Sigmoid colon (tissue), 7 donors: ENCODE data around the gene FCGBP. TPM values are rescaled to one million over a fixed set of nuclear protein-coding genes. Genes with fewer than 3 reads are reported as not detected.
A peak's percentile ranks its signal among the peaks of the same experiment; 100 is the strongest.
"Not testable (repeated sequence)": the region's sequence is repeated elsewhere in the genome, so short reads cannot be mapped to it uniquely, and the experiment has no call there.

Source experiments
- DNase-seq: peaks from one replicate; pipeline ENCODE4 v3.0.0-alpha.2; 2019
- H3K27ac ChIP-seq, 4 donors: fragments of 200-600 bp; sonication (generic); one replicate each; pipeline ENCODE4 v1.5.1; 2016 to 2019; ENCODE audit warnings: mild to moderate bottlenecking in 1 of 4
- H3K27me3 ChIP-seq, 3 donors: fragments of 200-600 bp; sonication (generic); one replicate each; pipeline ENCODE4 v1.5.1; 2019; ENCODE audit warnings: mild to moderate bottlenecking in 1 of 3
- H3K36me3 ChIP-seq, 4 donors: fragments of 200-600 bp; sonication (generic); one replicate each; pipeline ENCODE4 v1.5.1; 2016 to 2019
- H3K4me1 ChIP-seq, 4 donors: fragments of 200-600 bp; sonication (generic); one replicate each; pipeline ENCODE4 v1.5.1; 2017 to 2019
- H3K4me3 ChIP-seq, 4 donors: fragments of 200-600 bp; sonication (generic); one replicate each; pipeline ENCODE4 v1.5.1; 2017 to 2019; ENCODE audit warnings: mild to moderate bottlenecking in 2 of 4, moderate library complexity in 1 of 4
- H3K9me3 ChIP-seq, 4 donors: fragments of 200-600 bp in 3 of 4; sonication (generic) in 3 of 4; one replicate each; pipeline versions ENCODE4 v1.5.1 to v1.6.1; 2013 to 2019
- CTCF ChIP-seq, 4 experiments: fragments of 450-650 bp in 3 of 4; fragments of 200-600 bp in 1 of 4; IDR thresholded peaks; one replicate each; pipeline ENCODE4 v1.5.1; 2016 to 2019; ENCODE audit warnings: antibody characterized with exemption in 4 of 4, mild to moderate bottlenecking in 3 of 4, moderate library complexity in 2 of 4
- EP300 ChIP-seq, 4 donors: sonication (generic); formaldehyde crosslinking; IDR thresholded peaks; one replicate each; pipeline ENCODE4 v1.6.1; 2017; ENCODE audit warnings: antibody characterized with exemption in 4 of 4
- POLR2A ChIP-seq, 2 donors: fragments of 450-650 bp; IDR thresholded peaks; one replicate each; pipeline ENCODE4 v1.6.1; 2016; ENCODE audit warnings: antibody characterized with exemption in 2 of 2, mild to moderate bottlenecking in 2 of 2, moderate library complexity in 2 of 2
- POLR2AphosphoS5 ChIP-seq, 4 donors: sonication (generic); formaldehyde crosslinking; IDR thresholded peaks; one replicate each; pipeline ENCODE4 v1.6.1; 2017; ENCODE audit warnings: antibody characterized with exemption in 4 of 4
- WGBS, 2 donors: extraction: QIAGEN DNeasy Blood & Tissue Kit; methylation state at CpG; one replicate each; pipeline ENCODE4 v1.1.7; 2013; 5-methylcytosine and 5-hydroxymethylcytosine counted together
- intact Hi-C: fragments of 100-400 bp; cut with DNase I; formaldehyde crosslinking; loops from one replicate; pipeline ENCODE4 v1.15.1; 2023
- polyA plus RNA-seq, 3 donors: library from polyadenylated mRNA; stranded (reverse); fragments of 200-250 nt; gene quantifications; one replicate each; pipeline ENCODE4 v1.2.3, GENCODE V29; 2013
- total RNA-seq, 4 donors: library from RNA; depleted of rRNA; stranded (reverse); fragments of >200 nt; gene quantifications; one replicate each; pipeline ENCODE4 v1.1.0, GENCODE V29; 2016
- donor health status: healthy with polysubstance abuse.
- donor health status: Bipolar disorder and iron deficiency.
- donor health status: healthy.

Gene FCGBP
- total and polyA plus RNA-seq, 7 donors, result 7.5 to 713 (median 83.5) TPM

GRCh38 chr19:39897511-39898245 is 36.8 kb downstream of the FCGBP start:
- H3K4me1 ChIP-seq, H3K27ac ChIP-seq, H3K9me3 ChIP-seq, H3K27me3 ChIP-seq, H3K36me3 ChIP-seq, H3K4me3 ChIP-seq, intact Hi-C loops: not testable (repeated sequence)
- 3 to 8% methylated on average over 13 of the region's 13 CpGs for WGBS, 2 donors
- peak in 1 of 4 experiments; percentile 22 for TF ChIP-seq CTCF (IDR thresholded peaks at IDR 0.05)
- DNase-seq, result peak; percentile 19

- H3K27ac ChIP-seq, H3K4me1 ChIP-seq, intact Hi-C loops, H3K9me3 ChIP-seq, DNase-seq, H3K36me3 ChIP-seq, H3K4me3 ChIP-seq: not testable (repeated sequence)
- WGBS, 2 donors, result 93 to 94% methylated on average over 11 of the region's 11 CpGs
- peaks cover 0 to 21% (median 16%) of the 10 kb centered on the region in 3 donors for H3K27me3 ChIP-seq
Observed at GRCh38 chr19:39895096-39895495, 39.3 kb downstream of the FCGBP start.

GRCh38 chr19:39894236-39894606 is 40.2 kb downstream of the FCGBP start:
- H3K4me3 ChIP-seq, intact Hi-C loops, DNase-seq, H3K4me1 ChIP-seq, H3K9me3 ChIP-seq, H3K36me3 ChIP-seq, H3K27ac ChIP-seq: not testable (repeated sequence)
- 88 to 96% methylated on average over 11 to 14 of the region's 16 CpGs for WGBS, 2 donors
- peaks cover 0 to 21% (median 16%) of the 10 kb centered on the region in 3 donors for H3K27me3 ChIP-seq

GRCh38 chr19:39893366-39894235 is 40.8 kb downstream of the FCGBP start:
- H3K27ac ChIP-seq, H3K36me3 ChIP-seq, H3K4me1 ChIP-seq, H3K9me3 ChIP-seq, DNase-seq, H3K4me3 ChIP-seq, intact Hi-C loops: not testable (repeated sequence)
- WGBS, 2 donors, result 76 to 90% methylated on average over 25 to 27 of the region's 29 CpGs
- H3K27me3 ChIP-seq, result peaks cover 0 to 21% (median 16%) of the 10 kb centered on the region in 3 donors

GRCh38 chr19:39892506-39892902 is 41.9 kb downstream of the FCGBP start:
- H3K9me3 ChIP-seq, H3K27ac ChIP-seq, H3K4me1 ChIP-seq, H3K4me3 ChIP-seq, intact Hi-C loops, DNase-seq, H3K36me3 ChIP-seq: not testable (repeated sequence)
- WGBS, 2 donors, result 75 to 85% methylated on average over 5 of the region's 5 CpGs
- H3K27me3 ChIP-seq, result peaks cover 0 to 21% (median 16%) of the 10 kb centered on the region in 3 donors

DNA sequence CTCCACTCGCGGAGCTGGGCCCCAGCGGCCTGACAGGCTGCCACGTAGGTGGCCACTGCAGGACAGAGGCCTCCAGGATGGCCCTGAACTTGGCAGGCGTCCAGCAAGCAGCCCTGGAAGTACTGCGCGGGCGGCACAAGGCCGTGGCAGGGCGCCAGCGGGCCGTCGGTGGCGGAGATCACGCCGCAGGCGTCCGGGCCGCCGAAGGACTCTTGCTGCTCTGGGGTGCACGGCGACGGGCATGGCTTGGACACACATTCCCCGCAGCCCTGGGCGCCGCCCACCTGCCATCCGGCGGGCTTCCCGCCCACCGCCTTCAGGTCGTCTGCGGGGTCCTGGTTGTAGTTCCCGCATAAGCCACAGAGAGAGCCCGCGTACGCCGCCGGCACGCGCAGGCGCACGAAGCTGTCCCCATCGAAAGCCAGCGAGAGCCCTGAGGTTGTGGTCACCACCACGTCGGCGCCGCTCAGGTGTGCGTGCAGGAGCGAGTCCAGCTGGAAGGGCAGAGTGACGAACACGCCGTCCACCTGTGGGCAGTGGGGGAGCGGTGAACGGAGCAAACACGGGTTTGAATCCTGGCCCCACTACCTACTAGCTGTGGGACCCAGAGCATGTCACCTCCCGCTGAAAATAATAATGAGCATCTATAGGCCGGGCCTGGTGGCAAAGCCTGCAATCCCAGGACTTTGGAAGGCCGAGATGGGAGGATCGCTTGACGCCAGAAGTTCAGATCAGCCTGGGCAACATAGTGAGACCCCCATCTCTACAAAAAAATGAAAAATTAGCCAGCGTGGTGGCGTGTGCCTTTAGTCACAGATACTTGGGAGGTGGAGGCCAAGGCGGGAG is 42.6 kb downstream of the FCGBP start:
- H3K4me1 ChIP-seq, intact Hi-C loops, H3K9me3 ChIP-seq, DNase-seq, H3K27ac ChIP-seq, H3K36me3 ChIP-seq, H3K4me3 ChIP-seq: not testable (repeated sequence)
- H3K27me3 ChIP-seq, result peaks cover 0 to 21% (median 16%) of the 10 kb centered on the region in 3 donors
- WGBS, 2 donors, result 67 to 79% methylated on average over 64 of the region's 64 CpGs

DNA sequence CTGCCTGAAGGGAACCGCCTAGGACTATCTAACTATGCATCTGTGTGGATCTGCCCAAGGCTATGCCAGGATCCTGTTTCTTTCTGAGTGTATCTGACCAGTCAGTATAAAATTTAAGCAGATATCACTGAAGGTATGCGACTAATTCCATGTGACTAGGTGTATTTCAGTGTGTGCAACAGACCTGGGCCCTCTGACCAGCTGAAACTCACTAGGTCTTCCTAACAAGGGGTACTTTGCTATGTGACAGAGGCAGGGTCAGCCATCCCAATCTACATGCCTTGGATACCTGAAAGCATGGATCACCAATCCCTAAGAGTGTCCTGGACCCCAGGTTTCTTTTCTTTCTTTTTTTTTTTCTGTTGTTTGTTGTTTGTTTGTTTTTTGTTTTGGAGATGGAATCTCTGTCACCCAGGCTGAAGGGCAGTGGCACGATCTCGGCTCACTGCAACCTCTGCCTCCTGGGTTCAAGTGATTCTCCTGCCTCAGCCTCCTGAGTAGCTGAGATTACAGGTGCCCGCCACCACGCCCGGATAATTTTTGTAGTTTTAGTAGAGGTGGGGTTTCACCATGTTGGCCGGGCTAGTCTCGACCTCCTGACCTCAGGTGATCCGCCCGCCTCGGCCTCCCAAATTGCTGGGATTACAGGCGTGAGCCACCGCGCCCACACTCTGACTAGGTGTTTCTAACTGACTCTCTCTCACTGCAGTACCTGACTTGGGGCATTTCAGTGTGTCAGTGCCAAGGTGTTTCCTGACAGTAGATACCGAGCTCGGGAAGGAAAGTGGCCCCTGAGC is 43.5 kb downstream of the FCGBP start:
- TF ChIP-seq POLR2A (IDR thresholded peaks at IDR 0.05) (no peak), CTCF (IDR thresholded peaks at IDR 0.05) (no peak), POLR2AphosphoS5 (IDR thresholded peaks at IDR 0.05) (no peak), EP300 (IDR thresholded peaks at IDR 0.05) (no peak)
- Histone ChIP-seq H3K4me3 (no peak overlapping the region), H3K9me3 (no peaks in the 10 kb centered on the region), H3K4me1 (no peaks in the 10 kb centered on the region), H3K27ac (no peak overlapping the region), H3K27me3 (peaks cover 0 to 21% (median 16%) of the 10 kb centered on the region in 3 donors), H3K36me3 (no peaks in the 10 kb centered on the region)
- intact Hi-C loops, result no loop called here
- no peak for DNase-seq
- WGBS, 2 donors, result 63 to 81% methylated on average over 17 of the region's 17 CpGs

DNA sequence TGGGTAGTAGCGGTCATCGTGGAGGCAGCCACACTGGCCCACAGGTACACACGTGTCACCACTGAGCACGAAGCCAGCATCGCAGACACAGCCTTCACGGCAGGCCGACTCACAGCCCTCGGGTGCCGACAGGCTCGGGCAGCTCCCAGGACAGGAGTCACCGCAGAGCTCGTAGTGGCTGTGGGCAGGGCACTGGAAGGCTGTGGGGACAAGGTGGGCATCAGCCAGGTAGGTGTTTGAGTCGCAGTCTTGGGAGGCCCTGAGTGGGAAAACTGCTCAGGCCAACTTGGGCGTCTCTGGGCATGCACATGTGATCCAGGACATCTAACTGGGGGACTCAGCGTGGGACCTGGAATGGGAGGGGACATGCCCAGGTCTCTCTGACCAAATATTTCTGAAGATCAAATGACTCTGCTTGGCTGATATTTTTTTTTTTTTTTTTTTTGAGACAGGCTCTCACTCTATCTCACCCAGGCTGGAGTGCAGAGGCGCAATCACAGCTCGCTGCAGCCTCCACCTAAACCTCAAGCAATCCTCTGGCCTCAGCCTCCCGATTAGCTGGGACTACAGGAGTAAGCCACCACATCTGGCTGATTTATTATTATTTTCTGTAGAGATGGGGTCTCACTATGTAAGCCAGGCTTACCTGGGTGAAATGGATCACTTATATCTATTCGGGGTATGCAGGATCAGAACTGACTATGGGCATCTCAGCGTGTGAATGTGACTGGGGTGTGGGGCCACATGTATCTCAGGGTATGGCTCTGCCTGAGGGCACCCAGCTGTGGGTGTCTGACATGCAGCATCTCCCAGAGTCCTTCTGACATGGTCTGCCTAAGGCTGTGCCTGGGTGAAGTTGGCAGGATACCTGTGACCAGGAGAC is 44.3 kb downstream of the FCGBP start:
- H3K36me3 ChIP-seq, H3K27ac ChIP-seq, H3K9me3 ChIP-seq, H3K4me1 ChIP-seq, DNase-seq, H3K4me3 ChIP-seq, intact Hi-C loops: not testable (repeated sequence)
- H3K27me3 ChIP-seq, result peaks cover 0 to 21% (median 16%) of the 10 kb centered on the region in 3 donors
- WGBS, 2 donors, result 94 to 96% methylated on average over 18 of the region's 20 CpGs
